ENCODE measurements around the gene ZNF496.
"Not testable (repeated sequence)": the region's sequence is repeated elsewhere in the genome, so short reads cannot be mapped to it uniquely, and the experiment has no call there.

The ZNF496 gene

GRCh38 chr1:247358920-247359319 is 27.3 kb upstream of the ZNF496 start:
- no peak for DNase-seq

GRCh38 chr1:247357781-247358211 is 26.1 kb upstream of the ZNF496 start:
- DNase-seq: no peak

- DNase-seq: no peak
Measured at GRCh38 chr1:247357052-247357780, 25.5 kb upstream of the ZNF496 start.

GRCh38 chr1:247355160-247355559 is 23.5 kb upstream of the ZNF496 start:
- DNase-seq: not testable (repeated sequence)

GRCh38 chr1:247352175-247352574 is 20.5 kb upstream of the ZNF496 start:
- DNase-seq: no peak

- no peak for DNase-seq
Measured at GRCh38 chr1:247350587-247350986, 18.9 kb upstream of the ZNF496 start.

DNA sequence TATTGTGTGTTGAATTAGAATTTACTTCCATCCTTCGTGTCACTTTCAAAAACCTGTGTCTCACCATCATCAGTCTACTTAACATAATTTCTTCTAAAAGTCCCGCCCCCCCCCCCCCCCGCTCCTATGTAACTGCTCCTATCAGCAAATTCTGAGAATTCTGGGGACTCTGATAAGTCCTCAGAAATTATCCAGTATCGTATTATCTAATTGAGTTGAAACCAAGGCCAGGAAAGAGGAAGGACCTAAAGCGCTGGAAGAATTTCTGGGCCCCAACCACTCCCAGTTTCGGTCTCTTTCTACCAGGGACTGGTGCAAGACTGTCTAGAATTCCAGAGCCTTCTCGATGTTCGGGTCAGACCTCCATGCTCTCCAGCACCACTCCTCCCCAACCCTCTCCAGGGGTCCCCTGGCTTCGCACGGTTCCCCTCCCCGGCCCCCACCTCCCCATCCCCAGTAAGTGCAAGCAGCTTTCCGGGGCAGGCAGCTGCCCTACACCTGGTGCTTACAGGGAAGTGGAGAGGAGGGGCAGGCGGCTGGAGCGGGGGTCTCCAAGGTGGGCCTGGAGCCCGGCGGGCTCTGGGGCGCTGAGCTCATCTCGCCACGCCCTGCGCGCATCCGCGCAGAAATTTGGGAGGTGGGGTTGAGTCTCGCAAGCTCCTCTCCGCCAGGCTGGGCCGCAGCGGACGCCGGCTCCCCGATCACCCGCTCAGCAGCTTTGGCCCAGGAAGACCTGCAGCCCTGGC is 16.0 kb upstream of the ZNF496 start:
- peak; percentile 12 for DNase-seq

- no peak for DNase-seq
Measured at GRCh38 chr1:247345881-247346280, 14.2 kb upstream of the ZNF496 start.

- no peak for DNase-seq
Measured at GRCh38 chr1:247343801-247344200, 12.1 kb upstream of the ZNF496 start.

- DNase-seq: no peak
Measured at GRCh38 chr1:247338723-247339275, 7.1 kb upstream of the ZNF496 start.

GRCh38 chr1:247337961-247338360 is 6.3 kb upstream of the ZNF496 start:
- DNase-seq: no peak

- no peak for DNase-seq
Measured at GRCh38 chr1:247337250-247337746, 5.6 kb upstream of the ZNF496 start.

DNA sequence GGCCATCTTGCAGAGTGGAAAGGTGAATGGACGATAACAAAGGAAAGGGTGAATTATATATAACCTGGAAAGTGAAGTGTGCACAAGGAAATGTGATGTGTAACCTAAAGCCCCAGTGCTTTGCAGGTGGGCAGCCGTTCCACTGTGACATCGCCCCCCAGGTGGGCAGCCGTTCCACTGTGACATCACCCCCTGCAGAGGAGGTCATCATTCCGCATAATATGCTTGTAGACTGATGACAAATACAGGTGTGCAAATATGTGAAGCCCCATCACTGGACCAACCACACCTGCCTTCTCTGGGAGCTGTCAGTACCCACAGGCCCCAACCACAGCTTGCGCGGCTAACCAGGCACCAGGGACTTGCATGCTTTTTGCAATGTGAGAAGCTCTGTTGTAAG is 4.7 kb upstream of the ZNF496 start:
- DNase-seq: no peak

GRCh38 chr1:247335882-247336281 is 4.2 kb upstream of the ZNF496 start:
- DNase-seq: no peak

DNA sequence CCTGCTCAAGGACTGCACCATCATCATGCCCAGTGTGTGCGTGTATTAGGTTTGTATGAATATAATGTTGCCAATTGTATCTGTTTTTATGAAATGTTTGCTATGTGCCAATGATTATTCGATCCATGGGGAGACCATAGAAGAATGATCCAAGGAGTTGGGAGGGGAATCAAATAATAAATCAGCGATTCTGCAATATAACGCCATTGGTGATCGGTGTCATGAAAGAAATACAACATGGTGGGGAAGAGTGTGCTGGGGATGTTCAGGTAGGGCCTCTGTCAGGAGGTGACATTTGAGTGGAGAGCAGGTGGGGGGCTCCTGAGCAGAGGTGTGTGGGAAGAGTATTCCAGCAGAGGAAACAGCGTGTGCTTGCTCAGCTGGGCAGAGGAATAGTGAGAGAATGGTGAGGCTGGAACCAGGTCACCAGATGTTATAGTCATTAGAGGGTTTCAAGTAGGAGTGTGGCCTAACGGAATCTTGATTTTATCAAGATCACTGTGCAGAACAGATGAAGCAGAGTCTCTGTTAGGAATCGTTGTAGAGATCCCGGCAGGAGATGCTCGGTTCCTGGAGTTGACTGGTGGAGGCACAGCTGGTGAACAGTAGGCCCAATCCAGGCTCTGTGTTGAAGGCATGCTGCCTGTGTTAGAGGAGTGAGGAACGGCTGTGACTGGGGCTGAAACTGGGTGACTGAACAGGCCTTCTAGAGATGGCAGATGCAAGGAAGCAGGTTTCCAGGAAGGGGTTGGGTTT is 2.9 kb upstream of the ZNF496 start:
- no peak for DNase-seq

GRCh38 chr1:247332623-247333361 is 1.1 kb upstream of the ZNF496 start:
- no peak for DNase-seq

DNA sequence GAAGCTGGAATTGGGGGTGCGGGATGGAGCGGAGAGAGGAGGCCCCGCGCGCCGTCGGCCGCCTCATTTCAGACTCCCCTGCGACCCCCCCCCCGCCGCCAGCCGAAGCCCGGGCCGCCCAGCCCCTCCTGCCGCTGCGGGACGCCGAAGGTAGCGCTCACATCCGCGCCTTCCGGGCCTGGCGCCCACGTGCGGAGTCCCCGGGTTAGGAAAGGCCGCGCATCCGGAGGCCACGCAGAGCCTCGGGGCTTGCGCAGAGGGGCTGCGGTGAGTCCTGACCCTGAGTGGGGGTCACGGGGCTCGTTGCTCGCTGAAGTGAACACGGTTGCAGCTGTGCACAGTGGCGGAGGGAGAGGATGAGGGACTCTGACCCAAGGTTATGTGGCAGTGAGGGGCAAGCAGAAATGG is 552 bp upstream of the ZNF496 start:
- peak; percentile 66 for DNase-seq

DNA sequence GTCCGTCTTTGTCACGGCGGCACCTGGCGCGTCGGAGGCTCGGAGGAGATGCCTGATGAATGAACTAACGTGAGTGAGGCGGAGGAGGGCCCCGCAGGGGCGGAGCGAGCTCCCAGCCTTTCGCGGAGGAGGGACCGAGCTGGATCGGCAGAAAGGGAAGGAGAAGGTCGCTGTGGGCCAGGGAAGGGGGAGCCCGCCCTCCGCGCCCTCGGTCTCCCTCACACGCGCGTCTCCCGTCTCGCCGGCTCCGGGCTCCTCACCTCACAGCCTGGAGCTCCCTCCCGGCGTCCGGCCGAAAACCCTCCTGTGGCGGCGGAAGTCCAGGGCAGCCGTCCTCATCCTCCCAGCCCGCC is 519 bp downstream of the ZNF496 start:
- peak; percentile 80 for DNase-seq

DNA sequence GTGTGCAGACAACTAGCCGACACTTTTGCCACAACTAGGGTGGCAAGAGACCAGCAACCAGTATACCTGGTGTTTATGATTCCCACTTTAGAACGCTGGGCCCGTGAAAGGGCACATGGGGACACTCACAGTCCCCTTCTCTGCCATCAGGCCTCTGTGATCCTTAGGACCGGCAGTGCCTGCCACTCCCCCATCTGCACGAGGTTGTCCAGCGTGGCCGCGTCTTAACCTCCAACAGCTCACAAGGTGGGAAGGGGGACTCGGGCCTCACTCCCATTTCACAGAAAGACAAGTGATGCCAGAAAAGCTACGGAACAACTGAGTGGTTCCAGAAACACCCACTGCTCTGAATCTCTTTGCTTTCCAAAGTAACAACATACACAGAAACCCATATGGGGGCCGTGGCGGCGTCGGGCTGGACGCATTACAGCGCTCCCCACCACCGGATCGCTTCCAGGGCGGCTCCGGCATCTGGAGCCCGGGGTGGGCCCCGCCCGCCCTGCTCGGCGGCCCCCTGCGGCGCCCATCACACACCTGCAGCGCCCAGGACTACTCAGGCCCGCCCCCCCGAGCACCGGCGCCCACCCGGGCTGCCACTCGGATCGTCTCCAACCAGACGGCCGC is 1.0 kb downstream of the ZNF496 start:
- no peak for DNase-seq

GRCh38 chr1:247329097-247329617 is 2.5 kb downstream of the ZNF496 start:
- DNase-seq: no peak

DNA sequence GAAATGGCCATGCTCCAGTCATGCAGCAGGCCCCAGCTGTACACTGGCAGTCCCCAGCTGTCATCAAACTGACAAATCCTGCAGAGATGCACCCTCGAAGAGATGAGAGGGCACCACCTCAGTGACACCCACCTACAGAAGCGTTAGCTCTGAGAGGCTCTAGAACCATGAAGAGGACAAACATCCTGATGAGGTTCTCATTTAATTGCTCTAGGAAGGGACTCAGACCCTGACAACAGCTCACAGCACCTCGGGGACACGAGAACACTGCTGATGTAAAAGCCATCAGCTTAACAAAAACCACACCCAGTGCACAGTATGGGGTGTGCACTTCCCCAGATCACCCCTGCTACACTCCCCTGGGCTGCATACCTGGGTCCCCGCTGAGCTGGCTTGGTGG is 3.4 kb downstream of the ZNF496 start:
- DNase-seq: no peak
